Hepatocyte (in vitro differentiated cells): ENCODE data around the gene KLK2. TPM values are rescaled to one million over a fixed set of nuclear protein-coding genes. Genes with fewer than 3 reads are reported as not detected.

ENCODE experiments used
- DNase-seq: peaks from one replicate; pipeline ENCODE4 v3.0.0-alpha.2; 2016; ENCODE audit warnings: low spot score
- H2AFZ ChIP-seq: fragments of 200-600 bp; sonication (generic); 2 replicates; pipeline ENCODE4 v1.6.0; 2016; ENCODE audit warnings: antibody characterized with exemption, mild to moderate bottlenecking
- H3K27ac ChIP-seq: fragments of 200-600 bp; sonication (generic); 2 replicates; pipeline ENCODE4 v1.5.1; 2016; ENCODE audit warnings: mild to moderate bottlenecking
- H3K27me3 ChIP-seq: fragments of 200-600 bp; sonication (generic); 2 replicates; pipeline ENCODE4 v1.6.1; 2016
- H3K36me3 ChIP-seq: fragments of 200-600 bp; sonication (generic); replicated peaks from 2 replicates; pipeline ENCODE4 v1.5.1; 2016; ENCODE audit warnings: low read depth; ENCODE audit not compliant: insufficient read depth
- H3K4me1 ChIP-seq: fragments of 200-600 bp; sonication (generic); 2 replicates; pipeline ENCODE4 v1.5.1; 2016; ENCODE audit warnings: mild to moderate bottlenecking, moderate library complexity; ENCODE audit not compliant: insufficient read depth
- H3K4me2 ChIP-seq: fragments of 200-600 bp; sonication (generic); 2 replicates; pipeline ENCODE4 v1.6.0; 2016
- H3K4me3 ChIP-seq: fragments of 200-600 bp; sonication (generic); 2 replicates; pipeline ENCODE4 v1.5.1; 2016; ENCODE audit warnings: mild to moderate bottlenecking
- H3K79me2 ChIP-seq: fragments of 200-600 bp; sonication (generic); 2 replicates; pipeline ENCODE4 v1.6.0; 2017; ENCODE audit warnings: mild to moderate bottlenecking
- H3K9me2 ChIP-seq: fragments of 200-600 bp; sonication (generic); replicated peaks from 2 replicates; pipeline ENCODE4 v1.6.0; 2017; ENCODE audit warnings: mild to moderate bottlenecking; ENCODE audit not compliant: insufficient read depth
- H3K9me3 ChIP-seq: fragments of 200-600 bp; sonication (generic); 2 replicates; pipeline ENCODE4 v1.5.1; 2016; ENCODE audit warnings: low read depth, mild to moderate bottlenecking
- H4K20me1 ChIP-seq: fragments of 200-600 bp; sonication (generic); 2 replicates; pipeline ENCODE4 v1.6.0; 2016; ENCODE audit warnings: mild to moderate bottlenecking; ENCODE audit not compliant: insufficient read depth, poor library complexity, severe bottlenecking
- CTCF ChIP-seq: fragments of 200-600 bp; sonication (generic); IDR thresholded peaks from 2 replicates; pipeline ENCODE4 v1.5.1; 2016; ENCODE audit warnings: antibody characterized with exemption, mild to moderate bottlenecking; ENCODE audit not compliant: poor library complexity
- EZH2 ChIP-seq: fragments of 200-600 bp; sonication (generic); IDR thresholded peaks from 2 replicates; pipeline ENCODE4 v1.6.1; 2016; ENCODE audit warnings: antibody characterized with exemption, mild to moderate bottlenecking, borderline replicate concordance
- EZH2phosphoT487 ChIP-seq: fragments of 200-600 bp; sonication (generic); IDR thresholded peaks from one replicate; pipeline ENCODE4 v1.6.1; 2018; ENCODE audit warnings: antibody characterized with exemption, mild to moderate bottlenecking, low read depth, moderate library complexity; ENCODE audit not compliant: unreplicated experiment, severe bottlenecking
- WGBS: methylation state at CpG from one replicate; pipeline ENCODE4 v1.1.6; 2016; ENCODE audit warnings: low lambda C conversion rate; ENCODE audit errors: missing lambda C conversion rate; 5-methylcytosine and 5-hydroxymethylcytosine counted together
- polyA plus RNA-seq: library from polyadenylated mRNA; unstranded; fragments of >200 nt; fragmentation: Nextera tagmentation; extraction: Ambion mirVana; gene quantifications from 2 replicates; pipeline ENCODE4 v1.2.1, GENCODE V29; 2016
- total RNA-seq: library from RNA; depleted of rRNA; stranded (reverse); fragments of >200 nt; gene quantifications from 2 replicates; pipeline ENCODE4 v1.2.3, GENCODE V29; 2014

The KLK2 gene
- total and polyA plus RNA-seq, 2 experiments from 2014 or later: not detected

DNA sequence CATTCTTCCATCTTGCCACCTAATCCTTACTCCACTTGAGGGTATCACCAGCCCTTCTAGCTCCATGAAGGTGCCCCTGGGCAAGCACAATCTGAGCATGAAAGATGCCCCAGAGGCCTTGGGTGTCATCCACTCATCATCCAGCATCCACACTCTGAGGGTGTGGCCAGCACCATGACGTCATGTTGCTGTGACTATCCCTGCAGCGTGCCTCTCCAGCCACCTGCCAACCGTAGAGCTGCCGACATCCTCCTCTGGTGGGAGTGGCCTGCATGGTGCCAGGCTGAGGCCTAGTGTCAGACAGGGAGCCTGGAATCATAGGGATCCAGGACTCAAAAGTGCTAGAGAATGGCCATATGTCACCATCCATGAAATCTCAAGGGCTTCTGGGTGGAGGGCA lies 21.6 kb upstream of the KLK2 start:
- no peak overlapping the region for H3K4me3 ChIP-seq
- no peaks in the 10 kb centered on the region for H3K4me1 ChIP-seq
- H3K9me3 ChIP-seq: no peaks in the 10 kb centered on the region
- H3K9me2 ChIP-seq: no peaks in the 10 kb centered on the region
- WGBS: 68% methylated on average over 4 of the region's 4 CpGs
- no peak for DNase-seq
- no peaks in the 10 kb centered on the region for H3K79me2 ChIP-seq
- no peak overlapping the region for H2AFZ ChIP-seq
- peaks cover 7% of the 10 kb centered on the region for H3K27me3 ChIP-seq
- H4K20me1 ChIP-seq: no peaks in the 10 kb centered on the region
- no peaks in the 10 kb centered on the region for H3K36me3 ChIP-seq
- H3K4me2 ChIP-seq: no peak overlapping the region
- H3K27ac ChIP-seq: no peak overlapping the region
- no peak for TF ChIP-seq CTCF
- TF ChIP-seq EZH2phosphoT487: no peak
- no peak for TF ChIP-seq EZH2

DNA sequence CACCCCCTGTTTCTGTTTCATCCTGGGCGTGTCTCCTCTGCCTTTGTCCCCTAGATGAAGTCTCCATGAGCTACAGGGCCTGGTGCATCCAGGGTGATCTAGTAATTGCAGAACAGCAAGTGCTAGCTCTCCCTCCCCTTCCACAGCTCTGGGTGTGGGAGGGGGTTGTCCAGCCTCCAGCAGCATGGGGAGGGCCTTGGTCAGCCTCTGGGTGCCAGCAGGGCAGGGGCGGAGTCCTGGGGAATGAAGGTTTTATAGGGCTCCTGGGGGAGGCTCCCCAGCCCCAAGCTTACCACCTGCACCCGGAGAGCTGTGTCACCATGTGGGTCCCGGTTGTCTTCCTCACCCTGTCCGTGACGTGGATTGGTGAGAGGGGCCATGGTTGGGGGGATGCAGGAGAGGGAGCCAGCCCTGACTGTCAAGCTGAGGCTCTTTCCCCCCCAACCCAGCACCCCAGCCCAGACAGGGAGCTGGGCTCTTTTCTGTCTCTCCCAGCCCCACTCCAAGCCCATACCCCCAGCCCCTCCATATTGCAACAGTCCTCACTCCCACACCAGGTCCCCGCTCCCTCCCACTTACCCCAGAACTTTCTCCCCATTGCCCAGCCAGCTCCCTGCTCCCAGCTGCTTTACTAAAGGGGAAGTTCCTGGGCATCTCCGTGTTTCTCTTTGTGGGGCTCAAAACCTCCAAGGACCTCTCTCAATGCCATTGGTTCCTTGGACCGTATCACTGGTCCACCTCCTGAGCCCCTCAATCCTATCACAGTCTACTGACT lies 18.4 kb upstream of the KLK2 start, which contains the start of gene KLK3:
TSS of gene KLK3 (plus strand) at position 280 of the 775 bp plus-strand sequence. CDS start at position 321, 41 bp downstream.
- TF ChIP-seq EZH2 (no peak), EZH2phosphoT487 (no peak), CTCF (no peak)
- DNase-seq: no peak
- no peaks in the 10 kb centered on the region for H3K79me2 ChIP-seq
- no peak within 1 kb of the TSS for H2AFZ ChIP-seq
- no peaks in the 10 kb centered on the region for H3K36me3 ChIP-seq
- no peak within 1 kb of the TSS for H3K4me3 ChIP-seq
- no peak within 1 kb of the TSS for H3K4me2 ChIP-seq
- 75% methylated on average over 6 of the region's 9 CpGs for WGBS
- H3K9me2 ChIP-seq: no peaks in the 10 kb centered on the region
- H3K9me3 ChIP-seq: no peaks in the 10 kb centered on the region
- H4K20me1 ChIP-seq: no peaks in the 10 kb centered on the region
- no peak within 1 kb of the TSS for H3K27ac ChIP-seq
- H3K4me1 ChIP-seq: no peaks in the 10 kb centered on the region
- H3K27me3 ChIP-seq: peaks cover 16% of the 10 kb centered on the region

DNA sequence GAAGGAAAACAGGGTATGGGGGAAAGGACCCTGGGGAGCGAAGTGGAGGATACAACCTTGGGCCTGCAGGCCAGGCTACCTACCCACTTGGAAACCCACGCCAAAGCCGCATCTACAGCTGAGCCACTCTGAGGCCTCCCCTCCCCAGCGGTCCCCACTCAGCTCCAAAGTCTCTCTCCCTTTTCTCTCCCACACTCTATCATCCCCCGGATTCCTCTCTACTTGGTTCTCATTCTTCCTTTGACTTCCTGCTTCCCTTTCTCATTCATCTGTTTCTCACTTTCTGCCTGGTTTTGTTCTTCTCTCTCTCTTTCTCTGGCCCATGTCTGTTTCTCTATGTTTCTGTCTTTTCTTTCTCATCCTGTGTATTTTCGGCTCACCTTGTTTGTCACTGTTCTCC lies 15.9 kb upstream of the KLK2 start:
- H3K9me3 ChIP-seq: no peaks in the 10 kb centered on the region
- TF ChIP-seq CTCF: no peak
- no peak for TF ChIP-seq EZH2phosphoT487
- no peak for TF ChIP-seq EZH2

More for the DNA sequence above, 15.9 kb upstream of the KLK2 start:
- 89% methylated on average over 5 of the region's 6 CpGs for whole genome bisulfite sequencing
- H3K79me2 ChIP-seq: no peaks in the 10 kb centered on the region
- no peaks in the 10 kb centered on the region for H4K20me1 ChIP-seq
- no peaks in the 10 kb centered on the region for H3K36me3 ChIP-seq
- H3K27me3 ChIP-seq: peaks cover 17% of the 10 kb centered on the region
- H3K4me2 ChIP-seq: no peak overlapping the region
- no peak overlapping the region for H2AFZ ChIP-seq
- DNase-seq: no peak
- no peaks in the 10 kb centered on the region for H3K9me2 ChIP-seq
- no peaks in the 10 kb centered on the region for H3K4me1 ChIP-seq
- no peak overlapping the region for H3K27ac ChIP-seq
- no peak overlapping the region for H3K4me3 ChIP-seq
